Stimulated activated CD8-positive, alpha-beta memory T cell treated with anti-CD3 and anti-CD28 coated beads, Interleukin-12 subunit alpha, Interleukin-12 subunit beta, amount 100 ng/mL, for 24 hours (primary cell): ENCODE measurements around the gene TOMM70.

Source experiments
- DNase-seq: peaks from one replicate; pipeline ENCODE4 v3.0.0-alpha.2; 2020; ENCODE audit errors: extremely low read depth

The TOMM70 gene

DNA sequence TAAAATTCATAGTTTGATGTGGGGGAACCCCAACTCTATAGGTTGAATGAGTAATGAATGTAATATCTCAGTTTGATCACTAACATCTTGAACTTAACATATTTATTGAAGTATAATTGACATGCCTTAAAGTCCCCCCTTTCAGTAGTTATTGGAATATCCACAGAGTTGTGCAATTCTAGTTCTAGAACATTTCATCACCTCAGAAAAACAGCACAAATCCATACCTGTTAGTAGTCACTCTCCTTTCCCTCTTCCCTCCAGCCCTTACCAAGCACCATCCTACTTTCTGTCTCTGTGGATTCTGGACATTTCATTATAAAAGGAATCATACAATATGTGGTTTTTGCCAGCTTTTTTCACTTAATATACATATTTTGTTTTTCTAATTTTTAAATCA is 75.1 kb downstream of the TOMM70 start:
- no peak for DNase-seq

DNA sequence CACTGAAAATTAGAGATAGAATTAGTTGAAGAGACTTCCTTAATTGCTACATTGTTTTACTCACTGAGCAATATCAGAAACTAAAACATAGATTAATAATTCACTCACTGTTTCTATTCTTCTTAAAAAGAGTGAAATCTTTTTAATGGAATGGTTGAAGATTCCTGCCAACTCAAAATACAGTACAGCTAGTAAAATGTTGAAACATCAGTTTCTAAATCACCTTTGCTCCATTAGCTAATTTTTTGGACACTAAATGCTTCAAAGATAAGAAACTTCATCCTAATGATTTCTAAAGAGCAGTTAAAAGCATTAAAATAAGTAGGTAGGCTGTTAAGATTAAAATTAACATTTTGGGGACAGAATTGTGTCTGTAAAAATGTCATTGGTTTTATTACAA is 76.8 kb downstream of the TOMM70 start:
- no peak for DNase-seq

DNA sequence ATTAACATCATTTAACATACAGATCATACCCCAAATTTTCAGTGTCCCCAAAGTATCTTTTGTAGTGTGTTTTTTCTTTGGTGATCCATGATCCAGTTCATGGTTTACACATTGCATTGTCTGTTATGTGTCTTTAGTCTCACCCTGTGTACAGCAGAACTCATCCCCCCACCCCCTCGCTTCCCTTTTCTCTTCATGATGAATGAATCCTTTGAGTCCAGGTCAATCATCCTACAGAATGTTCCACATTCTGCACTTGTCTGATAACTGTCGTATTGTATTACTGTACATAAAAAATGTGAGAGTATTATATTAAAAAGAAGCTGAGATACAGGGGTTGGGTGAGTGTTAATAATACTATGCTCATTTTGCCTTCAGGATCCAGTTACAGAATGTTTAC is 80.9 kb downstream of the TOMM70 start:
- no peak for DNase-seq

DNA sequence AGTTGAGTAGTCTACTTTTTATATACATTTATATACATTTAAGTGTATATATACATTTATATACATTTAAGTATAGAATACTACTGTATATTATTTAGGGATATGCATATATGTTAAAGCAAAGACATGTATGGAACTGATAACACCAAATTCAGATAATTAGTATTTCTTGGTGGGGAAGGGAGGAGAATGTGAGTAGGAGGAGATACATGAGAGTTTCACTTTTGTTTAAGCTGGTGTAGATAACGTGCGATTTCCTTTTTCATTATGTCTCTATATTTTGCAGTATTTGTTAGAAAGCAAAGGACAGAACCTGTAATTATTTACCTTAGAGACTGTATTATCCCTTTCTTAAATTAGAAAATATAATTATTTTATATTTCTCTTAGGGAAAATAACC is 83.0 kb downstream of the TOMM70 start:
- no peak for DNase-seq

DNA sequence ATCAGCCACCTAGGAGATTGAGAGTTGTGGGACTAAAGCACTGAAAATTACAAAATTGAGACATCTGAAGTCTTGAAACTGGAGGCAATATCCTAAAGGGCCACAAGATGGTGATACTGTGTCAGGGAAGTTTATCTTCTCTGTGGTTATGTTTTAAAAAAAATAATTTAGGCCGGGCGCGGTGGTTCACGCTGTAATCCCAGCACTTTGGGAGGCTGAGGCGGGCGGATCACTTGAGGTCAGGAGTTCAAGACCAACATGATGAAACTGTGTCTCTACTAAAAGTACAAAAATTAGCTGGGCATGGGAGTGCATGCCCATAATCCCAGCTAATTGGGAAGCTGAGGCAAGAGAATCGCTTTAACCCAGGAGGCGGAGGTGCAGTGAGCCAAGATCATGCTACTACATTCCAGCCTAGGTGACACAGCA is 84.2 kb downstream of the TOMM70 start:
- DNase-seq: no peak
